Measurements from ENCODE around the gene INTS15. TPM values are rescaled to one million over a fixed set of nuclear protein-coding genes. Genes with fewer than 3 reads are reported as not detected.

Gene INTS15
- polyA plus RNA-seq, 1 of the 3 experiments (the other 2 are of a cell fraction): 39.1 TPM

- H3K4me1 ChIP-seq (ENCODE audit: control insufficient read depth in 1 of 2, insufficient read depth in 2 of 2, low read depth in 1 of 2, low read length in 1 of 2): peaks cover 0 to under 1% of the 10 kb centered on the region in 2 experiments; a peak in 1 of 4 replicates
- no peaks in the 10 kb centered on the region for H3F3A ChIP-seq (replicated peaks; ENCODE audit: insufficient read depth)
- H3K36me3 ChIP-seq (replicated peaks in 1 of 2; ENCODE audit: control insufficient read depth in 1 of 2, insufficient read depth in 2 of 2, low read length in 1 of 2): peaks cover 39 to 93% of the 10 kb centered on the region in 2 experiments
- H3K4me2 ChIP-seq: no peak overlapping the region
- no peak overlapping the region for H2AFZ ChIP-seq (ENCODE audit: low read depth)
- H3K27ac ChIP-seq (ENCODE audit: low read depth in 2 of 2, low read length in 1 of 2): no peak overlapping the region
- POLR2A ChIA-PET: no interaction called here
- H3K27me3 ChIP-seq (ENCODE audit: insufficient read depth): no peaks in the 10 kb centered on the region
- 96% methylated on average over 19 of the region's 21 CpGs for WGBS (ENCODE audit: low lambda C conversion rate)
- H4K20me1 ChIP-seq (ENCODE audit: insufficient read depth): peaks cover 33% of the 10 kb centered on the region; the same call in 1 of the 2 replicates
- H3K4me3 ChIP-seq (ENCODE audit: low read depth in 2 of 2, low read length in 1 of 2): no peak overlapping the region
- TF ChIP-seq IRF3 (IDR thresholded peaks at IDR 0.05; ENCODE audit: low read depth, low read length): no peak
- H3K9me3 ChIP-seq: no peaks in the 10 kb centered on the region
- peaks cover 38% of the 10 kb centered on the region for H3K79me2 ChIP-seq (ENCODE audit: insufficient read depth)
- CTCF ChIA-PET: interaction anchor here (0.6 to 1.1 kb wide), 2 partner anchors 77 to 308 kb away, joined by 3 read pairs; no protein-coding TSS in a partner anchor
- H3K9me2 ChIP-seq: no peaks in the 10 kb centered on the region
- H3K9ac ChIP-seq: no peak overlapping the region
- DNase-seq: no peak
Measured at GRCh38 chr7:6643915-6644625, 54.2 kb downstream of the INTS15 start.

- H3K9ac ChIP-seq: no peak overlapping the region
- DNase-seq: no peak
- H3K79me2 ChIP-seq (ENCODE audit: insufficient read depth): peaks cover 31% of the 10 kb centered on the region
- H3K4me3 ChIP-seq (ENCODE audit: low read depth in 2 of 2, low read length in 1 of 2): no peak overlapping the region
- no peaks in the 10 kb centered on the region for H3K9me3 ChIP-seq
- CTCF ChIA-PET: interaction anchor here (0.8 kb wide), 1 partner anchor 70 kb away, joined by 3 read pairs; no protein-coding TSS in a partner anchor
- H3K4me1 ChIP-seq (ENCODE audit: control insufficient read depth in 1 of 2, insufficient read depth in 2 of 2, low read depth in 1 of 2, low read length in 1 of 2): no peaks in the 10 kb centered on the region; a peak in 1 of 4 replicates
- peaks cover 30% of the 10 kb centered on the region; the same call in 1 of the 2 replicates for H4K20me1 ChIP-seq (ENCODE audit: insufficient read depth)
- H3K27ac ChIP-seq (ENCODE audit: low read depth in 2 of 2, low read length in 1 of 2): no peak overlapping the region
- POLR2A ChIA-PET: no interaction called here
- 98% methylated on average over 5 of the region's 10 CpGs for WGBS (ENCODE audit: low lambda C conversion rate)
- no peaks in the 10 kb centered on the region for H3K27me3 ChIP-seq (ENCODE audit: insufficient read depth)
- no peaks in the 10 kb centered on the region for H3F3A ChIP-seq (replicated peaks; ENCODE audit: insufficient read depth)
- no peak overlapping the region for H2AFZ ChIP-seq (ENCODE audit: low read depth)
- no peaks in the 10 kb centered on the region for H3K9me2 ChIP-seq
- peaks cover 35 to 93% of the 10 kb centered on the region in 2 experiments for H3K36me3 ChIP-seq (replicated peaks in 1 of 2; ENCODE audit: control insufficient read depth in 1 of 2, insufficient read depth in 2 of 2, low read length in 1 of 2)
- H3K4me2 ChIP-seq: no peak overlapping the region
- TF ChIP-seq ZBTB33 (IDR thresholded peaks at IDR 0.05; ENCODE audit: borderline replicate concordance, low read depth) (no peak), RFX5 (IDR thresholded peaks at IDR 0.05; ENCODE audit: low read length) (no peak), YY1 (IDR thresholded peaks at IDR 0.05; ENCODE audit: low read depth) (no peak), EZH2phosphoT487 (IDR thresholded peaks at IDR 0.05; ENCODE audit: borderline replicate concordance, low read depth) (no peak), TCF12 (IDR thresholded peaks at IDR 0.05) (no peak), NFIC (IDR thresholded peaks at IDR 0.05; ENCODE audit: borderline replicate concordance) (no peak), TEAD4 (IDR thresholded peaks at IDR 0.05; ENCODE audit: borderline replicate concordance, insufficient read depth) (no peak), NRF1 (IDR thresholded peaks at IDR 0.05; ENCODE audit: low read depth, low read length) (no peak), FOXJ3 (CRISPR knock-in tag; IDR thresholded peaks at IDR 0.05) (no peak), RCOR1 (IDR thresholded peaks at IDR 0.05; ENCODE audit: low read length) (no peak), CTCF (IDR thresholded peaks at IDR 0.05) (no peak), REST (IDR thresholded peaks at IDR 0.05; ENCODE audit: low read depth, low read length) (no peak), PBX3 (IDR thresholded peaks at IDR 0.05) (no peak), USF1 (IDR thresholded peaks at IDR 0.05; ENCODE audit: borderline replicate concordance, low read depth) (no peak)
Measured at GRCh38 chr7:6644728-6645127, 54.9 kb downstream of the INTS15 start.
